Mesenchymal stem cell (in vitro differentiated cells and primary cell): ENCODE results near the gene OPA1.

Experiments used
- DNase-seq: peaks from one replicate; pipeline ENCODE4 v3.0.0-alpha.2; 2013
- H2AFZ ChIP-seq: one replicate; pipeline ENCODE4 v1.6.1; 2013; ENCODE audit warnings: low read depth, mild to moderate bottlenecking, control low read depth, inconsistent platforms, low read length, moderate library complexity
- H2AK5ac ChIP-seq: 2 replicates; pipeline ENCODE4 v1.6.1; 2013; ENCODE audit warnings: low read length, moderate library complexity, mild to moderate bottlenecking, inconsistent platforms; ENCODE audit not compliant: severe bottlenecking
- H2BK120ac ChIP-seq: one replicate; pipeline ENCODE4 v1.6.1; 2013; ENCODE audit warnings: low read depth, mild to moderate bottlenecking, inconsistent platforms, low read length, moderate library complexity
- H2BK12ac ChIP-seq, 2 experiments: one replicate each; pipeline ENCODE4 v1.6.1; 2013; ENCODE audit warnings: inconsistent platforms in 2 of 2, low read length in 2 of 2, mild to moderate bottlenecking in 2 of 2, moderate library complexity in 2 of 2, control low read depth in 1 of 2
- H2BK15ac ChIP-seq: one replicate; pipeline ENCODE4 v1.6.1; 2013; ENCODE audit warnings: mild to moderate bottlenecking, low read depth, inconsistent platforms; ENCODE audit not compliant: poor library complexity, severe bottlenecking
- H2BK5ac ChIP-seq: 2 replicates; pipeline ENCODE4 v1.6.1; 2013; ENCODE audit warnings: low read depth, mild to moderate bottlenecking, low read length, control low read depth, inconsistent platforms; ENCODE audit not compliant: poor library complexity, severe bottlenecking
- H3K14ac ChIP-seq, 2 experiments: one replicate each; pipeline ENCODE4 v1.6.1; 2013; ENCODE audit warnings: inconsistent platforms in 2 of 2, low read length in 2 of 2, control low read depth in 1 of 2, mild to moderate bottlenecking in 1 of 2, moderate library complexity in 1 of 2
- H3K18ac ChIP-seq, 2 experiments: one replicate each; pipeline ENCODE4 v1.6.1; 2013; ENCODE audit warnings: inconsistent platforms in 2 of 2, low read length in 2 of 2, control low read depth in 1 of 2, low read depth in 1 of 2, mild to moderate bottlenecking in 1 of 2
- H3K23ac ChIP-seq, 2 experiments: one replicate each; pipeline ENCODE4 v1.6.1; 2013; ENCODE audit warnings: inconsistent platforms in 2 of 2, low read length in 2 of 2, mild to moderate bottlenecking in 2 of 2, moderate library complexity in 2 of 2, control low read depth in 1 of 2
- H3K27ac ChIP-seq: 2 replicates; pipeline ENCODE4 v1.5.1; 2013; ENCODE audit warnings: mild to moderate bottlenecking, moderate library complexity, low read length, control low read depth, inconsistent platforms; ENCODE audit not compliant: poor library complexity, severe bottlenecking
- H3K27me3 ChIP-seq, 2 experiments: 2 replicates each; pipeline versions ENCODE4 v1.6.1 to v1.7.0; 2013; ENCODE audit warnings: low read length in 2 of 2, mild to moderate bottlenecking in 2 of 2, moderate library complexity in 2 of 2, control low read depth in 1 of 2, inconsistent platforms in 1 of 2; ENCODE audit not compliant: control insufficient read depth in 1 of 2, insufficient read depth in 1 of 2
- H3K36me3 ChIP-seq, 2 experiments: 2 replicates each; pipeline versions ENCODE4 v1.6.1 to v1.7.0; 2013; ENCODE audit warnings: low read length in 2 of 2, control low read depth in 1 of 2, inconsistent platforms in 1 of 2, low read depth in 1 of 2, mild to moderate bottlenecking in 1 of 2; ENCODE audit not compliant: insufficient read depth in 2 of 2, control insufficient read depth in 1 of 2
- H3K4ac ChIP-seq, 2 experiments: one replicate each; pipeline ENCODE4 v1.6.1; 2013; ENCODE audit warnings: inconsistent platforms in 2 of 2, low read length in 2 of 2, mild to moderate bottlenecking in 2 of 2, moderate library complexity in 2 of 2, control low read depth in 1 of 2, low read depth in 1 of 2
- H3K4me1 ChIP-seq: 2 replicates; pipeline ENCODE4 v1.6.1; 2013; ENCODE audit warnings: low read depth, low read length, control low read depth; ENCODE audit not compliant: control insufficient read depth, insufficient read depth
- H3K4me2 ChIP-seq: 2 replicates; pipeline ENCODE4 v1.6.1; 2013; ENCODE audit warnings: low read length, mild to moderate bottlenecking, inconsistent platforms; ENCODE audit not compliant: poor library complexity, severe bottlenecking
- H3K4me3 ChIP-seq, 2 experiments: 2 replicates each; pipeline versions ENCODE4 v1.5.1 to v1.7.0; 2013; ENCODE audit warnings: low read length in 2 of 2, mild to moderate bottlenecking in 2 of 2, control low read depth in 1 of 2, low read depth in 1 of 2; ENCODE audit not compliant: insufficient read depth in 1 of 2
- H3K79me1 ChIP-seq: replicated peaks from 2 replicates; pipeline ENCODE4 v1.6.1; 2013; ENCODE audit warnings: mild to moderate bottlenecking, control low read depth, low read length, inconsistent platforms; ENCODE audit not compliant: poor library complexity, severe bottlenecking
- H3K9ac ChIP-seq: 2 replicates; pipeline ENCODE4 v1.7.0; 2013; ENCODE audit warnings: mild to moderate bottlenecking, low read length, moderate library complexity
- H3K9me3 ChIP-seq: 2 replicates; pipeline ENCODE4 v1.7.0; 2013; ENCODE audit warnings: mild to moderate bottlenecking, low read length; ENCODE audit not compliant: control insufficient read depth
- H4K8ac ChIP-seq: one replicate; pipeline ENCODE4 v1.6.1; 2013; ENCODE audit warnings: inconsistent platforms, mild to moderate bottlenecking, low read length, moderate library complexity
- H4K91ac ChIP-seq: one replicate; pipeline ENCODE4 v1.6.1; 2013; ENCODE audit warnings: mild to moderate bottlenecking, low read length, inconsistent platforms
- WGBS: methylation state at CpG from one replicate; pipeline ENCODE4 v1.1.7; 2013; ENCODE audit warnings: mixed read lengths; 5-methylcytosine and 5-hydroxymethylcytosine counted together

Gene OPA1

DNA sequence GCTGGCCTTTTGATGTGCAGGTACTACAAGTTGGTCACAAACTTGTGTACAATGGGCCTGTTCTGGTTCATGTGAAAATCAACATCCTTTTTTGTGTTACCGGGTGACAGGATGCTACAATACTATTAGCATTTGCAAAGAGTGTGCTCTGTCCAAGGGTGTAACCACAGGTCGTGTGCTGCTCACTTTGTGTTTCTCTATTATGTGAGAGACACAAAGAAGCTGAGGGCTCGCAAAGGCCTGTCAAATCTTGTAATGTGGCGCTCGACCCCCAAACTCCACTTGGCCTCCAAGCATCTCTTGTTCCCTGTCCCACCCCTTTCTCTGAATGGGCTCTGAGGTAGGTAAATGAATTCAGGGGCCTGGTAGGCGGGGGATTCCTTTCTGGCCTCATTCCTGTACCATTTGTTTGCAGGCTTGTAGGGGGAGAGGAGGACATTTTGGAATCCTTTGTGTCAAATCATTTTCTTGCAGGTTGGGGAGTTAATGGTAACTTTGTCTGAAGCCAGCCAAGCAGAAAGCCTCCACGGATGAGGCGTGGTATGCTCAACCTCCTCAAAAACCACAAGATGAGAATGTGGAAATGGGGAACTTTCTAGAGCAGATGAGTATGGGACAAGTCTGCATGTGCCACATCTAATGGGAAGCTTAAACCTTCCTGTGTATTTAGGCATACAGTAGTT, 109.1 kb downstream of the OPA1 start:
- H2AFZ ChIP-seq = no peak overlapping the region
- H3K14ac ChIP-seq = no peak overlapping the region
- DNase-seq = no peak
- no peak overlapping the region for H2BK12ac ChIP-seq
- no peak overlapping the region for H4K8ac ChIP-seq
- H3K18ac ChIP-seq = no peak overlapping the region
- H3K4me3 ChIP-seq = no peak overlapping the region
- H3K79me1 ChIP-seq = no peaks in the 10 kb centered on the region
- no peak overlapping the region for H4K91ac ChIP-seq
- peak overlapping the region; percentile 79 for H2AK5ac ChIP-seq
- no peak overlapping the region for H3K4ac ChIP-seq
- peak overlapping the region; percentile 50 for H3K27ac ChIP-seq
- no peaks in the 10 kb centered on the region for H3K9me3 ChIP-seq
- WGBS = 96% methylated on average over 8 of the region's 8 CpGs
- H3K23ac ChIP-seq = no peak overlapping the region
- no peak overlapping the region for H3K4me2 ChIP-seq
- H2BK5ac ChIP-seq = no peak overlapping the region
- no peaks in the 10 kb centered on the region for H3K27me3 ChIP-seq
- no peak overlapping the region for H2BK120ac ChIP-seq
- H3K36me3 ChIP-seq = peaks cover 0 to 12% of the 10 kb centered on the region in 2 experiments
- H3K4me1 ChIP-seq = peaks cover 3% of the 10 kb centered on the region
- no peak overlapping the region for H2BK15ac ChIP-seq
- H3K9ac ChIP-seq = peak overlapping the region; percentile 58

DNA sequence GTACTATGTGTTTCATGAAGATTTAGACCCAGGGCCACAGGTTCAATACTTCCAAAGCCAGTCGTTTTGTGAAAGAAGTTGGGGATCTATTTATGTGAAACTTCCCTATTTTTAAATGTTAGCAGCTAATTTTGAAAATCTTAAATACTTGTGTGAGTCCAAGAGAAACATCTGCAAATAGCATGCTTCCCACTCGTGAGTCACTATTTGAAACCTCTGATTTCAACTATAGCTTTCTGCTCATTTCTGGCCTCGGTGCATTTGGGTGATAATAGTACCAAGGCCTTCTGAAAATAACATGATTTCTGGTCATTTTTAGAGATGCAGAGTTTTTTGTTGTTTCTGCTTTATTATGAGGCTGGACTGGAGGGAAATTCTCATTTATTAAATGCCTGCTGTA, 110.0 kb downstream of the OPA1 start:
- H2BK15ac ChIP-seq = no peak overlapping the region
- peaks cover 0 to 9% of the 10 kb centered on the region in 2 experiments for H3K36me3 ChIP-seq
- no peak overlapping the region for H2BK12ac ChIP-seq
- no peak overlapping the region for H4K8ac ChIP-seq
- DNase-seq = no peak
- H3K79me1 ChIP-seq = no peaks in the 10 kb centered on the region
- peaks cover 3% of the 10 kb centered on the region for H3K4me1 ChIP-seq
- WGBS = 100% methylated on average over 2 of the region's 3 CpGs
- H2AFZ ChIP-seq = no peak overlapping the region
- H2BK5ac ChIP-seq = no peak overlapping the region
- H3K4me2 ChIP-seq = no peak overlapping the region
- H4K91ac ChIP-seq = no peak overlapping the region
- H3K27me3 ChIP-seq = no peaks in the 10 kb centered on the region
- H3K9ac ChIP-seq = peak overlapping the region; percentile 58
- no peak overlapping the region for H2BK120ac ChIP-seq
- H2AK5ac ChIP-seq = no peak overlapping the region
- H3K23ac ChIP-seq = no peak overlapping the region
- H3K4me3 ChIP-seq = no peak overlapping the region
- no peak overlapping the region for H3K18ac ChIP-seq
- H3K4ac ChIP-seq = no peak overlapping the region
- no peaks in the 10 kb centered on the region for H3K9me3 ChIP-seq
- H3K27ac ChIP-seq = no peak overlapping the region
- no peak overlapping the region for H3K14ac ChIP-seq

DNA sequence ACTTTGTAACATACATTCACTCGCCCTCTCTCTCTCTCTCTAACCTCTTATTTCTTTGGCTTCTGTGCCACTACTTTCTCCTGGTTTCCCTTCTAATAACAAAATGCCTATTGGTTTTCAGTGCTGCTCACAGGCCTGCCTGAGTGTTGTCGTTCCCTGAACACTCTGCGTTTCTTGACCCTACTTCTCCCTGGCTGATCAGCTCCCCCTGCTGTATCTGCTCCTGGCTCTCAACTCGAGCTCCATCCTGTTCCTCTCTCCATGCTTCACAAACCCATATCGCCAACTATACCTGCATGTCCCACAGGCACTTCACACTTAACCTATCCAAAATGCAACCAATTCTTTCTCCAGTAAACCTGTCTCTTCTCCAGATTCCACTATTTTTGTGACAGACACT, 111.4 kb downstream of the OPA1 start:
- Histone ChIP-seq H2AFZ (no peak overlapping the region), H2BK120ac (no peak overlapping the region), H3K4me1 (peaks cover 3% of the 10 kb centered on the region), H2BK12ac (no peak overlapping the region), H3K4me2 (no peak overlapping the region), H3K9me3 (no peaks in the 10 kb centered on the region), H3K27me3 (no peaks in the 10 kb centered on the region), H2BK15ac (no peak overlapping the region), H3K9ac (no peak overlapping the region), H3K18ac (no peak overlapping the region), H4K8ac (no peak overlapping the region), H3K14ac (no peak overlapping the region), H3K4me3 (no peak overlapping the region), H3K23ac (no peak overlapping the region), H4K91ac (no peak overlapping the region), H2AK5ac (no peak overlapping the region), H2BK5ac (no peak overlapping the region), H3K36me3 (peaks cover 0 to 6% of the 10 kb centered on the region in 2 experiments), H3K27ac (no peak overlapping the region), H3K4ac (no peak overlapping the region), H3K79me1 (no peaks in the 10 kb centered on the region)
- 67% methylated on average over 5 of the region's 5 CpGs for WGBS
- DNase-seq = no peak

DNA sequence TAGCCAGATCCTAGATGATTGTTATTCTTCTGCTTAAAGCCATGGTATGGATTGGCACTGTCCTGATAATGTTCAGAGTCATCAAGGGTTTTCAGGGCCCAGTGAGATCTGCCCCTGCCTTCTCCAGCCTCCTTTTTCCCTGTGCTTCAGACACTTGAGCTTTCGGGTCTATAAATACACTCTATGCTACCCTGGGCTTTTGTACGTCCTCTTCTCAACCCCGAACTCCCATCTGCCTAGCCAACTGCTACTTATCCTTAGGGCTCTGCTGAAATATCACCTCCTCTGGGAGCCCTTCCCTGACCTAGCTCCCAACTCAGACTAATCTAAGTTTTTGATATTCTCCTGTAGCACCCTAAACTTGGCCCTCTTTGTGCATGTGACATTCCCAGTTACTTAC, 115.3 kb downstream of the OPA1 start:
- no peak overlapping the region for H3K9ac ChIP-seq
- H3K79me1 ChIP-seq = no peaks in the 10 kb centered on the region
- H2AK5ac ChIP-seq = no peak overlapping the region
- no peak overlapping the region for H2BK120ac ChIP-seq
- 90% methylated on average over 3 of the region's 3 CpGs for WGBS
- H4K91ac ChIP-seq = no peak overlapping the region
- H2AFZ ChIP-seq = no peak overlapping the region
- no peak overlapping the region for H2BK5ac ChIP-seq
- H3K23ac ChIP-seq = no peak overlapping the region
- H3K18ac ChIP-seq = no peak overlapping the region
- no peak overlapping the region for H3K27ac ChIP-seq
- H3K4me3 ChIP-seq = no peak overlapping the region
- H2BK15ac ChIP-seq = no peak overlapping the region
- H3K36me3 ChIP-seq = no peaks in the 10 kb centered on the region
- H3K14ac ChIP-seq = no peak overlapping the region
- H3K4ac ChIP-seq = no peak overlapping the region
- no peaks in the 10 kb centered on the region for H3K9me3 ChIP-seq
- no peak overlapping the region for H3K4me2 ChIP-seq
- no peak for DNase-seq
- no peak overlapping the region for H4K8ac ChIP-seq
- H2BK12ac ChIP-seq = no peak overlapping the region
- H3K4me1 ChIP-seq = no peaks in the 10 kb centered on the region
- no peaks in the 10 kb centered on the region for H3K27me3 ChIP-seq
